GM18519 (cell line): ENCODE results near the gene FARS2.
A peak's percentile ranks its signal among the peaks of the same experiment; 100 is the strongest.

ENCODE experiments used
- ATAC-seq: cut with Tn5 transposase; IDR thresholded peaks from one replicate; pipeline ENCODE4 v1.9.1; 2021; ENCODE audit warnings: mild to moderate bottlenecking, moderate library complexity; ENCODE audit not compliant: unreplicated experiment, low FRiP score

FARS2 gene

DNA sequence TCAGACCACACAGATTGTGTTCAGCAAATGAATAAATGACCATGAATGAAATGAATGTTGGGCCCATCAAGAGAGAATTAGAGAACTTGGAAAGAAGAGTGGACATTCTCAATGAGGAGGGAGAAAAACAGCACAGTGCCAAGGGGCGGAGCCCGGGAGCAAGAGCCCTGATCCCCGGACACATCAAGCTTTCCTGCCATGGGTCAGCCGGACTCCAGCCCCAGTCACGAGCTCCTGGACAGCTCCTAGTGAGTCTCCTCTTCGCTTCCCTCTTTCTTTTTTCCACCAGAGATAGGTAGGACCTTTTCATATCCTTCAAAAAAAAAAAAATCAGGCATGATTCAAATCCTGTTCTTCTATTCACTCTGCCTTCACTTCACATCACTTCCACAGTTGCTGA is 471.2 kb downstream of the FARS2 start:
- ATAC-seq: no peak

DNA sequence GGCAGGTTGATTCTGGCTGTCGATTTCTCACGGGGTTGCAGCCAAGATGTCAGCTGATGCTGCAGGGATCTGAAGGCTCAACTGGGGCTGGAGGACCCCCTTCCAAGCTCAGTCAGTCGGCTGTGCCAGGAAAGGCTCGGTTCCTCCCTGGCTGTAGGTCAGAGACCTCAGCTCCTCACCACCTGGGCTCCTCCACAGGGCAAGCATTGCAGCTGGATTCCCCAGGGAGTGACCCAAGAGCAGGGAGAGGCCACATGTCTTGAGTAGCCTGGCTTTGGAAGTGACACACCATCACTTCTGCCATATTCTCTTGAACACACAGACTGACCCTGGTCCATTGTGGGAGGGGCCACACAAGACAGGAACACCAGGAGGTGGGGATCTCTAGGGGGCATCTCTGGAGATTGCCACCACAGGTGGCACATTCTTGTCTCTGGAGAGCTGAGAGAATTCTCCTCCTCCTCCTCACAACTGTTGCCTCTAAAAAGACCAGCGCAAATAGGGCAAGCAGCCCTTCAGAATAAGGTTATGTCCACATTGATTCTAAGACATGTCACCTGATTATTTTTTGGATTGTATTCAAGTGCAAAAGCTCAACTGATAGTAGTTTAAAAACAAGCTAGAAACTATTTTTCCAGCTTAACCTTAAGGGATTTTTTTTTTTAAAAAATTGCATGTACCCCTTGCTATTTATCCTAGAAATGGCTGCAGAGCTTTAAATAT is 474.9 kb downstream of the FARS2 start:
- ATAC-seq: no peak

- ATAC-seq: no peak
Observed at GRCh38 chr6:5737460-5737859, 476.1 kb downstream of the FARS2 start.

GRCh38 chr6:5738211-5738610 is 476.9 kb downstream of the FARS2 start:
- ATAC-seq: no peak

DNA sequence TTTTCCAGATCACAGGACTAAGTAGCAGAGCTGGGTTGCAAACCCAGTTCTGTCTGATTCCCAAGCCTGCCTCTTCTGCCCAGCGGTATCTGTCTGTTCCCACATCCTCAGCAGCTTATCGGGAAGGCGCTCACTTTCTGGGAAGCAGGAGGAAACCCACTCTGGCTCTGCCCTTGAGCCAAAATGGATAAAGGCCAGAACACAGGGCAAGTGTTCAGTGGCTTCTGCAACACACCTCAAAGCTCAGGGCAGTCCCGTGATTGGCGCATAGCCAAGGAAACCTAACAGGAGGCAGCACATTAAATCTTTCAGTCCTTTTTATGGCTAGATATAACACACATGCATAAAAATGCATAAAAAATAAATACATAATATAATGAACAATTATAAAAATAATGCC is 483.2 kb downstream of the FARS2 start:
- ATAC-seq: no peak

DNA sequence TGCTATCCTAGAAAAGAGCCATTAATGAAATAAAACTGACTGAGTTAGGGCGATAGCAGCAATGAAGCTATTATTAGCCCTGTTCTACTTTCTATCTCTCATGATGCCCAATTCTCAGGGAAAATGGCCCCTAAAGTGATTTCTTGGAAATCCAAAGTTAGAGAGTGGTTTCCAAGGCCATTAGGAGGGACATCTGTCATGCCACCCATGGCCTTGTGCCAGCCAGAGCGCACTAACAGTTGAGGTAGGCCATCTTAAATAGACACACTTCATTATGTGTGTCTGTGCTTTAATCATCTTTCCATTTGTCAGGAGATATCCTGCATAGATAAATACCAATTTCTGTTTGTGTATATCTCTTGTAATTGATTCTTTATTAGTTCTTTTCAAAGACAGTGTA is 483.8 kb downstream of the FARS2 start:
- no peak for ATAC-seq

DNA sequence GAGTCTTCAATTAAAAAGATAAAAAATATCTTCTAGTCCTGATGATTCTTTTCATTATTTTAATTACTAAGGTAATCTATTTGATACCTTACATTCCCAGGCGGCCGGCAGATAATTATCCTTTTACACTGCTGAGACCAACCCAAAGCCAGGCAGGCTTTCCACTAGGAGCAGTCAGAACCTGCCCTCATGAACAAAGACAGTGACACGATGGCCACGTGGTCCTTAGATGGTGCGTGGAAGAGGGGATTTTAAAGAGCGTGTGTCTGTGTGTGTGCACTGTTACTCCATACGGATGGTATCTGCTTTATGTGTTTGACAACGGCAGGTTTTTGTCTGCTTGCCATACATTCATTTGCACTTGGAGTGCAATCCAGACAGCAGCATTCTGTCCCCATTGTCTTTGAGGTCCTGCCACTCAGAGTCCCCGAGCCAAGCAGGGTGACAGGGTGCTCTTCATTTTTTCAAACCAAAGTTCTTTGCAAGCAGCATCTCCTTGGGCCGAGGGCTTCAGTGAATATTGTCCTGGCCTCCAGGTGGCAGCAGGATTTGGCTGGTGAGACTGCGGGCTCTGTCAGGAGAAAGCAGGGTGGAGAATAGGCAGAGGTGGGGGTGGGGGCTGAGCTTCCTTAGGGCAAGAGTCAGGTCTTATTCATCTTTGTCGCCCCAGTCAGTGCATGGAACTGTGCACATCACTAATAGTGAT is 484.9 kb downstream of the FARS2 start:
- no peak for ATAC-seq

DNA sequence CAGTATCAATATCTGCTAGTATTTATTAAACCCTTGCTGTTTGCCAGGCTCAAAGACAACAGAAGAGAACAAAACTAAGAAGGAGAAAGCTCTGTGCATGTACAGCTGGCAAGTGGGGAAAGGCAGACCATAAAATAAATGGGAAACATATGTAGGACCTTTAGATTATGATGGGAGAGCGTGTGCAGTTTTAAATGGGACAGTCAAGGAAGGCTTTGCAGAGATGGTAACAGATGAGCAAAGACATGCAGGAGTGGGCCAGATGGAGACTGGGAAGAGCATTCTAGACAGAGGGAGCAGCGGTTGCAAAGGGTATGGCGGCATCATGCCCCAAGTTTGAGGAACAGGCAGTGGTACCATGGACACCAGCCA is 485.4 kb downstream of the FARS2 start:
- ATAC-seq: no peak

- ATAC-seq: no peak
Observed at GRCh38 chr6:5747379-5747778, 486.1 kb downstream of the FARS2 start.

GRCh38 chr6:5749016-5749650 is 487.8 kb downstream of the FARS2 start:
- no peak for ATAC-seq

DNA sequence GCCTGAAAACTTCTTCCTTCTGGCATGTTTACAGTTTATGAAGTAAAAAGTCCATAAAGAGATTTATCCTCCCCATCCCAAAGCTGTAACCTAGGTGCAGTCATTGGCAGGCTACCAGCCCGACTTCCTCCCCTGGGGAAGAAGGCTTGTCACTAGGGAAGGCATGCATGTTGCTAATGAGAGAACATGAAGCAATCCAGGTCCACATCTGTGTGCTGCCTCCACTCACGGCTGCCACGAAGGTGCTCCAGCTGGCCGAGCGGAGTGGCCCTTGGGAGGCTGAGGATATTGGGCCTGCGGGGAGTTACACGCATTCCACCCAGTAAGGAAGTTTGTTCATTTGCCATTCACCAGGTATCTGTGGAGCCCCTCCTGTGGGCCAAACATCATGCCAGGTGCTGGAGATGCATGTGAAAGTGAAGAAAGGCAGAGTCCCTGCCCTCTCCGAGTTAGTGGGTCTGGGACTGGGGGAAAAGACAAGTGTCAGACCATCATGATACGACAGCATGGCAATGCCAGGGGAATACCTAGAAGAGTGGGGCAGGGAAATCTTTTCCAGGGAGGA is 488.4 kb downstream of the FARS2 start:
- ATAC-seq: no peak

DNA sequence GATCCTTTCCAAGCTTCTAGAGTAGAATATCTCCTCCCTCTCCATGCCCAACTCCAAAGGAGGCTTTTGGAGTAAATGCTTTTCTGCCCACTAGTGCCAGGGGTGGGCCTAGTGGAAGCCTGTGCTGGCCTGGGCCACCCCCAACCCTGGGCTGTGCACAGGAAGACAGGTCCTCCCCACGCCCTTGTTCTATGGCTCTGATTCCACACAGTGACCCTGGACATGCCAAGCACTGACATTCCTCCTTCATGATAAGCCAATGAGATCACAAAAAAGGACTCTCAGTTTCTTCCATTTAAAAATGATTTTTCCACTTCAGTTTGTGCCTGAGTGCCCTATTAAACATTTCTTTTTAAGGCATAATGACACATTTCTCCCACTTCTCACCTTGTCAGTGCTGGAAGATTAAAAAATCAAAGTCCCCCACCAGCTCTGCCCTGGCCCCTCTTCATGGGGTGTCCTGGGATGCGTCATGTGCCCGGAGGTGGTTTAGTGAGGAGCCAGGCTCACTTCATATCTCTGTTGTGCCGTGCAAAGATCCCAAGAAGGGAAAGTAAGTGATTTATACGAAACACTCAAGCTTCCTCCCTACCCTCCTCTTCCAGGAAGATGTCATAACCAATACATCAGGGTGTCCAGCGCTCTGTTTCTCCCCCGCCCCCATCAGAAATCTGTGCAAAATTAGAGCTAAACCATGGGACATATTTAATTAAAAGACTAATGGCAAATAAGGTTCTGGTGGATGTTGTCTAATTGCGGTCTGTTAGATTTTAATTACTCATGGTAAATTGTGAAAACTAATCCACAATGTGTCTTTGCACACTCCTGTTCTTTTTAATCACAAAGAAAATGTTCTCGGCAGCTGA is 490.4 kb downstream of the FARS2 start:
- no peak for ATAC-seq

DNA sequence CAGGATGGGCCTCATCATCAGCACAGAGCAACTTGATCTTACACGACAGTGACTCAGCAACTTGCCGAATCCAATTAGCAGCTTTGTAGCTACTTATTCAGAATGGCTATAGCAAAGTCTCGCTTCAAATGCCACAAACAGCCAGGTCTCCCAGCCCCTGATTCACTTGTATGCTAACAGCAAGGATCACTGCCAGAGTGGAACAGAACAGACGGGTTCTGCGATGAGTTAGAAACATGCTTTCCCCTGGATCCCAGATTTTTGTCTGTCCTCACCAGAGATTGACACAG is 491.0 kb downstream of the FARS2 start:
- ATAC-seq: no peak

DNA sequence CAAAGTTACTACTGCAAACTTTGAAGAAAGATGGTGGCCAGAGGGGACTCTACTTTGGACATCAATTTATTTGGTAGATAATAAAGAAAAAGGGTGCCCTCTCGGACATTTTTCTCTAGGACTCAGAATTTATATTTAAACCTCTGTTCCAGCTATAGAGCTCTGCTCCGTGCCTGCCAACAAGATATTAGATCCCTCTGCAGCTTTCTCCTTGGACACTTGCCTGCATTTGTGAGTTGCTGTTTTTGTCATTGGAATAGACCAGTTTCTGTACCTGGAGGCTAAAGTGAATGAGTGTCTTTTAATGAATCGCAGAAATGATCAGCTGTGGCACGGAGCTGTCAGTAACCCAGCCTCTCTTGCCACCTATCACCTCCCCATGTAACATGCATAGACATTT is 491.9 kb downstream of the FARS2 start:
- no peak for ATAC-seq

DNA sequence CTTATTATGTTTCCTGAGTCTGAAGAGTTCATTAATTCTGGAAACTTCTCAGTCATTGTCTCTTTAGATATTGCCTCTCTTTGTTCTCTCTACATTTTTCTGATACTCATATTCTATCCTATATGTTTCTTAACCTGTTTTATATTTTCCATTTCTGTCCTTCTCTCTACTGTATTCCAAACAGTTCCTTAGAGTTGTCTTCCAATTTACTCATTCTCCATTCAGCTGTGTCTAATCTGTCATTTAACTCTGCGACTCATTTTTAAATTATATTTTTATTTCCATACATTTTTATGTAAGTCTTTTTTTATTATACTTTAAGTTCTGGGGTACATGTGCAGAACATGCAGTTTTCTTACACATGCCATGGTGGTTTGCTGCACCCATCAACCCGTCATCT is 493.6 kb downstream of the FARS2 start:
- no peak for ATAC-seq

GRCh38 chr6:5759571-5759970 is 498.3 kb downstream of the FARS2 start:
- no peak for ATAC-seq

DNA sequence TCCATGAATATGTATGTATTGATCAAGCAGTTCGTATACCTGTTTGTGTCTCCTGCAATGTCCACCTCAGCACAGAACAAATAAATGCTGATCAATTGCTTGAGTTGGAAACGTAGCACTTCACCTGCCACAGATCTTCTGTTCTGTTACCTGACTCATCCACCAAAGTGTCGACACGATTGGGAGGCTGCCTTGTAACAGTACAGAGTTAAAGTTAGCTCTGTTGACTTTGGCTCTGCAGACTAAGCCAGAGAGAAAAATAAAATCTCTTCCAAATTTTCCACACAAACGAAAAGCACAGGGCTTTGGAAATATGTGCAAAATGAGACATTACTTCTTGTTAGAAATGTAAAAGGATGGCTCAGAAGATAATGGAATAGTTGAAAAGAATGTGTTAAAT is 500.1 kb downstream of the FARS2 start:
- ATAC-seq: no peak

GRCh38 chr6:5762561-5762968 is 501.3 kb downstream of the FARS2 start:
- ATAC-seq: no peak

GRCh38 chr6:5763407-5763806 is 502.1 kb downstream of the FARS2 start:
- no peak for ATAC-seq

DNA sequence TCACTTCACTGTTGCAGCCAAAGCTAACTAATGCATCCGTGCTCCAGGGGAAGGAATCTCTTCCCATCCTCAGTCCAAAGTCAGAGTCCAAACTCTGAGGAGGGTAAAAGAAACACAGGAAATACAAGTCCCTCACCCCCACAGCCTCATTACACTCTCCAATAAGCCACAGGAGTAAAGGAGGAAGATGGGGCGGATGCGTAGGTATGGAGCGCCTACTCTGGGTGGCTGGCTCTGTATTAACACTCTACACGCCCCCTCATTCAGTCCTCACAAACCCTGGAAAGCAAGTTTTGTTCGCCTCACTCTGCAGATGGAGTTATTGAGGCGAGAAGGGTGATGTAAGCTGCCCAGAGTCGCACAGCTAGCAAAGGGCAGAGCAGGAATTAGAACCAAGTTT is 502.6 kb downstream of the FARS2 start:
- ATAC-seq: peak; percentile 50

- ATAC-seq: no peak
Observed at GRCh38 chr6:5764401-5764955, 503.2 kb downstream of the FARS2 start.
